HUES6 (cell line): ENCODE results near the gene GAB2.

Source experiments
- H3K27ac ChIP-seq: 2 replicates; pipeline ENCODE4 v1.7.0; 2013; ENCODE audit warnings: low read depth, mild to moderate bottlenecking, low read length, inconsistent platforms
- H3K27me3 ChIP-seq: 2 replicates; pipeline ENCODE4 v1.6.1; 2013; ENCODE audit warnings: low read length; ENCODE audit not compliant: control insufficient read depth, insufficient read depth
- H3K36me3 ChIP-seq: 2 replicates; pipeline ENCODE4 v1.6.1; 2013; ENCODE audit warnings: low read length; ENCODE audit not compliant: control insufficient read depth, insufficient read depth
- H3K4me1 ChIP-seq: 2 replicates; pipeline ENCODE4 v1.6.1; 2013; ENCODE audit warnings: low read length; ENCODE audit not compliant: control insufficient read depth, insufficient read depth
- H3K4me3 ChIP-seq: 2 replicates; pipeline ENCODE4 v1.5.1; 2013; ENCODE audit warnings: low read depth, low read length
- H3K9ac ChIP-seq: one replicate; pipeline ENCODE4 v1.6.1; 2013; ENCODE audit warnings: mild to moderate bottlenecking, low read length
- H3K9me3 ChIP-seq: 2 replicates; pipeline ENCODE4 v1.6.1; 2013; ENCODE audit warnings: low read depth, low read length; ENCODE audit not compliant: control insufficient read depth, insufficient read depth

Gene GAB2

GRCh38 chr11:78313181-78313795 lies 104.3 kb downstream of the GAB2 start:
- Histone ChIP-seq H3K9ac (no peak overlapping the region), H3K4me1 (no peaks in the 10 kb centered on the region), H3K36me3 (no peaks in the 10 kb centered on the region), H3K27ac (no peak overlapping the region), H3K27me3 (no peaks in the 10 kb centered on the region), H3K9me3 (no peaks in the 10 kb centered on the region), H3K4me3 (no peak overlapping the region)

DNA sequence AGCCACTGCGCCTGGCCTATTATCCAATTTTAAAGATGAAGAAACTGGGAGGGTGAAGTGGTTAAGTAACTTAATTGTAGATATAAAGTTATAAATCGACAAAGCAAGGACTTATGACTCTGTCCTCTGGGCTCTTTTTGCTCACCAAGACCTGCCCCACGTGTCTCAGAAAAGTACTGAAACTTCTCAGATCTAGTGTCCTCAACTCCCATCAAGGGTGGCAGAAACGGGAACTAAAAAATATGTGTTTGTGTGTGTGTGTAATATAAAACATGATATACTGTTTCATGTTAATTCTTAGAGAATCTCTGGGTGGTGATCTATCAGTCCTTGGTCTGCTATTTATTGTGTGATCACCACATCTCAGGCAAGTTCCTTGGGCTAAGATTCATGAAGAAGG lies 104.9 kb downstream of the GAB2 start:
- Histone ChIP-seq H3K36me3 (no peaks in the 10 kb centered on the region), H3K9me3 (no peaks in the 10 kb centered on the region), H3K27ac (no peak overlapping the region), H3K27me3 (no peaks in the 10 kb centered on the region), H3K4me3 (no peak overlapping the region), H3K4me1 (no peaks in the 10 kb centered on the region), H3K9ac (no peak overlapping the region)

DNA sequence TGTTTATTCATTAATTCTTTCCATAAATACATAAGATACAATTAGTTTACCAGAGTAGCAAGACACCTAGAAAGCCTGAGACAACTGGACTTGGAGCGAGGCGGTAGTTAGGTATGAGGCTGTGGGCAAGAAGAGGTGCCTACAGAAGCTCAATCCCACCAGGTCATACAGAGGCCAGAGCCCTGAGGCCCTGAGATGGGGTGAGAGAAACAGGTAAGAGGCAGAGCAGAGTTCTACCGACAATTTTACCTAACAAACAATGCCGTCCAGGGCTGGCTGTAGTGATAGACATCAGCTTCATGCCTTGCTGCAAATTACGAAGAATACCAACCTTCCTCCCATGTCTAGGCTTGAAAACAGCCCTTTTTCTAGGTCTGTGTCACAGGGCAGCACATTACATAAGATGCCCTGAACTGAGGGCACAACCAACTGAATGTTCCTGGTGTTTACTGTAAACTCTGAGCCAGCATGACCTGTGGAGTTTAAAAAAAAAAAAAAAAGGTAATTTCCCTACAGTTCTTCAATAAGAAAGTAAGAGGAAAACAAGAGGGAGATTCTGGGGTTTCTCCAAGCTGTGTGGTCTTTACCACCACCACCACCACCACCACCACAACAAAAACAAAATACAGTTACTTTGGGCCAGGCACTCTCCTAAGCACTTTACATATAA lies 105.8 kb downstream of the GAB2 start:
- no peaks in the 10 kb centered on the region for H3K27me3 ChIP-seq
- H3K9me3 ChIP-seq: no peaks in the 10 kb centered on the region
- H3K4me3 ChIP-seq: no peak overlapping the region
- no peak overlapping the region for H3K27ac ChIP-seq
- H3K4me1 ChIP-seq: no peaks in the 10 kb centered on the region
- no peak overlapping the region for H3K9ac ChIP-seq
- no peaks in the 10 kb centered on the region for H3K36me3 ChIP-seq

DNA sequence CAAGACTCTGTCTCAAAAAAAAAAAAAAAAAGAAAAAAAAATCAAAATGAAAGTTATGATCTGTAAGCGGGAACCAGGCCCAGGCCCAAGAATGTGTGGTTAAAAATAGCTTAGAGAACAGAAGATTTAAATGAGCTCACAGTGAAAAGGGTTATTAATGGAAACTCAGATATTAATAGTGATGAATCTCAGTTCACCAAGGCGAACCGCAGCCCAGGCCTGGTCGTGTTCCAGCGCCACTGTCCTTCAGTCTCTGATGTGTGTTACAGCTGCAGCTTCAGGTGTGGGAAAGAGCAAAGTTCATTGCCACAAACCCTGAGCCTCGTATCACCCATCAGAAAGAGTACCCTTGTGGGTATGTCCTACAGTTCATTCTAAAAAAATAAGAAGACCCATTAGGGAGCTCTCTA lies 107.1 kb downstream of the GAB2 start:
- Histone ChIP-seq H3K4me3 (no peak overlapping the region), H3K9me3 (no peaks in the 10 kb centered on the region), H3K36me3 (no peaks in the 10 kb centered on the region), H3K27me3 (no peaks in the 10 kb centered on the region), H3K9ac (no peak overlapping the region), H3K27ac (no peak overlapping the region), H3K4me1 (no peaks in the 10 kb centered on the region)

DNA sequence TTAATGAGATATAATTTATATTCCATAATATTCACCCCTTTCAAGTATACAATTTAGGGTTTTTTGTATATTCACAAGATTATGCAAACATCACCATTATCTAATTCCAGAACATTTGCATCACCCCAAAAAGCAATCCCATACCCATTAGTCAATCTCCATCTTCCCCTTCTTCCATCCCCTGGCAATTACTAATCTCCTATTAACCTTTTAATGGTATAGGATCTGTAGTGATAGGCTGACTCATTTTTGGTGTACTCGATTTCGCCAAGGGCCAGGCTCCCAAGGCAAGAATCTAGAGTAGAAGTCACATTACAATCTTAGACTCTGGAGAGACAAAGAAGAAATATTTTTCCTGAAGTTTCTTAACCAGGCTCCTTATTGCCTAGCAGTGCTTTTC lies 113.4 kb downstream of the GAB2 start:
- Histone ChIP-seq H3K36me3 (no peaks in the 10 kb centered on the region), H3K9me3 (no peaks in the 10 kb centered on the region), H3K4me3 (no peak overlapping the region), H3K4me1 (no peaks in the 10 kb centered on the region; the same call in 1 of the 2 replicates), H3K27me3 (no peaks in the 10 kb centered on the region), H3K27ac (no peak overlapping the region), H3K9ac (no peak overlapping the region)

DNA sequence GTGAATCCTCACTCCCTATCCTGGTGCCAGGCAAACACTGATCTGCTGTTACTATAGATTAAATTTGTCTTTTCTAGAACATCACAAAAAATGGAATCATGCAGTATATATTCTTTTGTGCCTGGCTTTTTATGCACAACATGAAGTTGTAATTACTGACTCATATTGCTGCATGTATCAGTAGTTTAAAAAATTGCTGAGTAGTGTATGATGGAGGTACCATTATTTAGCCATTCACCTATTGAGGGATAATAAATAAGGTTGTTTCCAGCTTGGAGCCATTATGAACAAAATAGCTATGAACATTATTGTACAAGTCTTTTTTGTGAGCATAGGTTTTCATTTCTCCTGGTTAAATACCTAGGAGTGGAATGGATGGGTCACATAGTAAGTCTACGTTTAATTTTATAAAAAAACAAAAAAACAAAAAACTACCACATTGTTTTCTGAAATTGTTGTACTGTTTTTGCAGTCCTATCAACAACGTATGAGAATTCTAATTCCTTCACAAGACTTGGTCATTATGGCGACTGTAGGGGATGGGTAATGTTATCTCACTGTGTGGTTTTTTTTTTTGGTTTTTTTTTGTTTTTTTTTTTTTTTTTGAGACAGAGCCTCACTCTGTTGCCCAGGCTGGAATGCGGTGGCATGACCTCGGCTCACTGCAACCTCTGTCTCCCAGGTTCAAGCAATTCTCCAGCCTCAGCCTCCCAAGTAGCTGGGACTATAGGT lies 117.3 kb downstream of the GAB2 start:
- Histone ChIP-seq H3K36me3 (no peaks in the 10 kb centered on the region), H3K4me1 (peaks cover 8% of the 10 kb centered on the region; the same call in 1 of the 2 replicates), H3K4me3 (no peak overlapping the region), H3K9me3 (no peaks in the 10 kb centered on the region), H3K27ac (no peak overlapping the region), H3K9ac (no peak overlapping the region), H3K27me3 (no peaks in the 10 kb centered on the region)

DNA sequence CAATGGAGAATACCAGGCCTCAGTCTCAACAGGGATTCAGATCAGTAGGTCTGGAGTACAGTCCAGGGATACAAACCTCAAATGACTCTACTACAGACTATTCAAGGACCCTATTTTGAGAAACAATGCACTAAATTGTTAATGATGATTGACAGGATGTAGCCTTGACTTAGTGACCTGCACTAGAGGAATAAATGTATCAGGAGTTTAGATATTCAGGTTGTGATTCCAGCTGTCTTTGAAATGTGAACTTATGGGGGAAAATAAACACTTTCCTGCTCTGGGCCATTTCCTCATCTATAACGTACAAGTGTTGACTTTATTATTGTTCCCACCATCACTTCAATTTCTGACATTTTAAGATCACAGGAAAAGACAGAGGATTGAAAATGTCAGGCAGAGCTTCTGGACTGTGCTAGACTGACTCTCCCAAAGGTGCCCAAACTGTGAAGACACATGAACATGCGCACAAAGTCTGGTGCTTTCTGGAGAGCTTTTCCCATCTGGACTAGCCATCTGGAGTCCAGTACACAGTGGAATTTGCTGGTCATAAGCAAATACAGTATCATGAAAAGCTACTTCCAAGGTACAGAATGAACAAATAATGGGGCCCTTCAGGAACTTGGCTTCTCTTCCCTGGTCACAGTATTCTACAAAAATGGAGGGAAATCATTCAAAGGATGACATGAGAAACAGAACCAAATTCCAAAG lies 118.5 kb downstream of the GAB2 start:
- Histone ChIP-seq H3K9ac (no peak overlapping the region), H3K27me3 (no peaks in the 10 kb centered on the region), H3K9me3 (no peaks in the 10 kb centered on the region), H3K4me3 (no peak overlapping the region), H3K36me3 (no peaks in the 10 kb centered on the region), H3K4me1 (peaks cover 8% of the 10 kb centered on the region; the same call in 1 of the 2 replicates), H3K27ac (no peak overlapping the region)

DNA sequence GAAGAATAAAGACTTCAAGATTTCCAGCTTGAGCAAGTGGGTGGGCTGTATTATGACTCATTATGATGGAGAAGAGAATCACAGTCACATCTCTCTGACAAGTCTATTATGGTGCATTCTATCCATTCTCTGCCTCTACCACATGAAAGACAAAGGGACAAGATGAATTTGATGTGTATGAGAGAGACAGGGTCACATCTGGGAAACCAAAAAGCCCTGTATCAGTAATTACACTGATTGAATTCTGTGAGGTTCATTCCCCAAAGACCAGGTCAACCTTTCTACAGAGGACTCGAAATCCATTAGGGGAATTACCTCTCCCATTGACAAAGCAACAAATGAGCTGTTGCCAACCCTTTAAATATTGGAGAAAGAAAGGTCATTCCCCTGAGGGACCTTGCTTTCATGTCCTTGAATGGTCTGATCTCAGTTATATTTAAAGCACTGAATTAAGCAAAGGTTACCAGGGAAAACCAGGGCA lies 119.3 kb downstream of the GAB2 start:
- H3K36me3 ChIP-seq: no peaks in the 10 kb centered on the region
- H3K9me3 ChIP-seq: no peaks in the 10 kb centered on the region
- no peak overlapping the region for H3K27ac ChIP-seq
- no peak overlapping the region for H3K4me3 ChIP-seq
- H3K9ac ChIP-seq: no peak overlapping the region
- H3K27me3 ChIP-seq: no peaks in the 10 kb centered on the region
- peaks cover 8% of the 10 kb centered on the region; the same call in 1 of the 2 replicates for H3K4me1 ChIP-seq

GRCh38 chr11:78295991-78296930 lies 121.4 kb downstream of the GAB2 start:
- no peaks in the 10 kb centered on the region for H3K36me3 ChIP-seq
- H3K4me3 ChIP-seq: no peak overlapping the region
- H3K9me3 ChIP-seq: no peaks in the 10 kb centered on the region
- H3K9ac ChIP-seq: no peak overlapping the region
- no peak overlapping the region for H3K27ac ChIP-seq
- no peaks in the 10 kb centered on the region for H3K27me3 ChIP-seq
- H3K4me1 ChIP-seq: 0 out of 2 replicates have a peak, but pooled peaks cover 8% of the 10 kb centered on the region

DNA sequence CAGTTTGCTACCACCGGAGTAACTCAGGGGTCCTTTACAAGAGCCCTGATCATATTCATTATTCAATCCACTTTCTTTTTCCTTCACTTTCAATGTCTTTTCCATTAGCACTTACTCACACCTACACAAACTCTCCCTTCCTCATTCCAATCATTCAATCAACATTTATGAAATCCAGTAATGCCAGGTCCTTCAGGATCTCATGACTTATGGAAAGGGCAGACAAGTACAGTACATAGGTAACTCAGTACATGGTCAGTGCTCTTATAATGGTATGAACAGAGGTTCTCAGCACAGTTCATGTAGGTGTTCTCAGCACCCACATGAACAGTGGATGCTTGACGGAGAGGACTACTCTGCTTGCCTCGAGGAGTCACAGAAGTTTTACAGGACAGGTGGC lies 122.3 kb downstream of the GAB2 start:
- Histone ChIP-seq H3K9me3 (no peaks in the 10 kb centered on the region), H3K27ac (no peak overlapping the region), H3K27me3 (no peaks in the 10 kb centered on the region), H3K4me3 (no peak overlapping the region), H3K4me1 (0 out of 2 replicates have a peak, but pooled peaks cover 8% of the 10 kb centered on the region), H3K9ac (no peak overlapping the region), H3K36me3 (no peaks in the 10 kb centered on the region)
